CD14-positive monocyte (primary cell): Measurements from ENCODE around the gene AJAP1. TPM values are rescaled to one million over a fixed set of nuclear protein-coding genes. Genes with fewer than 3 reads are reported as not detected.
A peak's percentile ranks its signal among the peaks of the same experiment; 100 is the strongest.

ENCODE experiments used
- DNase-seq, 3 donors: peaks; one replicate each; pipeline ENCODE4 v3.0.0-alpha.2; 2011 to 2022
- H2AFZ ChIP-seq: 2 replicates; pipeline ENCODE4 v1.6.0; 2012; ENCODE audit warnings: mild to moderate bottlenecking, low read depth, low read length, inconsistent platforms; ENCODE audit not compliant: insufficient read depth, poor library complexity, severe bottlenecking
- H3K27ac ChIP-seq, 2 donors: 1 replicate in 1 of 2; 2 replicates in 1 of 2; pipeline ENCODE4 v1.5.1; 2012 to 2013; ENCODE audit warnings: low read length in 2 of 2, control low read depth in 1 of 2, inconsistent platforms in 1 of 2, low read depth in 1 of 2, mild to moderate bottlenecking in 1 of 2
- H3K27me3 ChIP-seq, 2 donors: one replicate each; pipeline versions ENCODE4 v1.6.0 to v1.6.1; 2011 to 2013; ENCODE audit warnings: low read length in 2 of 2; ENCODE audit not compliant: control insufficient read depth in 2 of 2, insufficient read depth in 2 of 2
- H3K36me3 ChIP-seq, 2 donors: replicated peaks in 1 of 2; 1 replicate in 1 of 2; 2 replicates in 1 of 2; pipeline versions ENCODE4 v1.5.1 to v1.6.1; 2012 to 2013; ENCODE audit warnings: low read length in 2 of 2, control low read depth in 1 of 2, inconsistent platforms in 1 of 2, mild to moderate bottlenecking in 1 of 2; ENCODE audit not compliant: insufficient read depth in 2 of 2, control insufficient read depth in 1 of 2
- H3K4me1 ChIP-seq, 2 donors: 1 replicate in 1 of 2; 2 replicates in 1 of 2; pipeline versions ENCODE4 v1.5.1 to v1.6.1; 2012 to 2013; ENCODE audit warnings: low read length in 2 of 2, control low read depth in 1 of 2, inconsistent platforms in 1 of 2, mild to moderate bottlenecking in 1 of 2, moderate library complexity in 1 of 2; ENCODE audit not compliant: insufficient read depth in 2 of 2, control insufficient read depth in 1 of 2
- H3K4me2 ChIP-seq: replicated peaks from 2 replicates; pipeline ENCODE3; 2012; ENCODE audit warnings: low read length, moderate library complexity, mild to moderate bottlenecking; ENCODE audit not compliant: poor library complexity, severe bottlenecking; ENCODE audit errors: extremely low read depth
- H3K4me3 ChIP-seq, 3 experiments: fragments of 200-600 bp in 1 of 3; sonication (generic) in 1 of 3; replicated peaks in 1 of 3; 1 replicate in 2 of 3; 2 replicates in 1 of 3; pipeline ENCODE4 v1.5.1; 2011 to 2013; ENCODE audit warnings: low read length in 3 of 3, mild to moderate bottlenecking in 3 of 3, control low read depth in 2 of 3, low read depth in 2 of 3, inconsistent platforms in 1 of 3, moderate library complexity in 1 of 3
- H3K79me2 ChIP-seq: 2 replicates; pipeline ENCODE4 v1.6.0; 2012; ENCODE audit warnings: mild to moderate bottlenecking, control low read depth, inconsistent platforms, low read length, moderate library complexity; ENCODE audit not compliant: insufficient read depth
- H3K9ac ChIP-seq: 2 replicates; pipeline ENCODE4 v1.6.0; 2017; ENCODE audit warnings: low read length, mild to moderate bottlenecking; ENCODE audit not compliant: insufficient read depth, poor library complexity, severe bottlenecking
- H3K9me3 ChIP-seq, 2 donors: replicated peaks in 1 of 2; 1 replicate in 1 of 2; 2 replicates in 1 of 2; pipeline versions ENCODE4 v1.5.1 to v1.6.1; 2012 to 2013; ENCODE audit warnings: low read length in 2 of 2, control low read depth in 1 of 2; ENCODE audit not compliant: control insufficient read depth in 1 of 2, insufficient read depth in 1 of 2
- H4K20me1 ChIP-seq: 2 replicates; pipeline ENCODE4 v1.6.0; 2012; ENCODE audit warnings: mild to moderate bottlenecking, low read length, control low read depth, moderate library complexity; ENCODE audit not compliant: insufficient read depth
- H3K27ac Mint-ChIP-seq, 7 donors: one replicate each; pipeline ENCODE4 v1.8.0; 2020; ENCODE audit warnings: mild to moderate bottlenecking in 7 of 7, mixed read lengths in 7 of 7, moderate library complexity in 6 of 7, inconsistent platforms in 2 of 7
- H3K27me3 Mint-ChIP-seq, 3 donors: one replicate each; pipeline ENCODE4 v1.8.0; 2021 to 2022; ENCODE audit warnings: low read depth in 3 of 3, mild to moderate bottlenecking in 3 of 3, mixed read lengths in 3 of 3, moderate library complexity in 3 of 3, inconsistent platforms in 1 of 3
- H3K36me3 Mint-ChIP-seq, 2 donors: one replicate each; pipeline ENCODE4 v1.8.0; 2020; ENCODE audit warnings: mixed read lengths in 2 of 2, inconsistent platforms in 1 of 2, mild to moderate bottlenecking in 1 of 2
- H3K4me1 Mint-ChIP-seq: one replicate; pipeline ENCODE4 v1.8.0; 2020; ENCODE audit warnings: mild to moderate bottlenecking, mixed read lengths
- H3K4me3 Mint-ChIP-seq, 2 donors: one replicate each; pipeline ENCODE4 v1.8.0; 2020; ENCODE audit warnings: mild to moderate bottlenecking in 2 of 2, mixed read lengths in 2 of 2, moderate library complexity in 1 of 2
- H3K9me3 Mint-ChIP-seq, 7 donors: one replicate each; pipeline ENCODE4 v1.8.0; 2020 to 2022; ENCODE audit warnings: mixed read lengths in 7 of 7, mild to moderate bottlenecking in 6 of 7, moderate library complexity in 6 of 7, inconsistent platforms in 2 of 7
- CTCF ChIP-seq: fragments of 200-600 bp; IDR thresholded peaks from one replicate; pipeline ENCODE4 v1.8.0; 2022; ENCODE audit warnings: antibody characterized with exemption, mild to moderate bottlenecking
- WGBS: methylation state at CpG from one replicate; pipeline ENCODE4 v1.1.5; 2013; ENCODE audit warnings: missing lambda C conversion rate; ENCODE audit not compliant: insufficient coverage; 5-methylcytosine and 5-hydroxymethylcytosine counted together
- intact Hi-C, 2 donors: fragments of 100-400 bp; cut with micrococcal nuclease; formaldehyde crosslinking; loops; one replicate each; pipeline versions ENCODE4 v1.15.0 to v1.15.1; 2023
- polyA plus RNA-seq, 3 donors: library from polyadenylated mRNA; depleted of rRNA in 1 of 3; unstranded in 2 of 3; stranded (reverse) in 1 of 3; fragments of 300-500 nt in 2 of 3; fragments of >200 nt in 1 of 3; fragmentation: Illumina TruSeq in 2 of 3; gene quantifications; 1 replicate in 2 of 3; 2 replicates in 1 of 3; pipeline ENCODE4 v1.2.3, GENCODE V29; 2012 to 2021

Gene AJAP1
- polyA plus RNA-seq, 3 donors, result not detected

GRCh38 chr1:4724695-4725250, 70.4 kb downstream of the AJAP1 start:
- Histone ChIP-seq H3K9ac (no peak overlapping the region), H4K20me1 (no peaks in the 10 kb centered on the region), H3K9me3 (no peaks in the 10 kb centered on the region), H3K79me2 (no peaks in the 10 kb centered on the region), H3K27ac (no peak overlapping the region), H3K4me2 (peak overlapping the region; percentile 0), H3K36me3 (no peaks in the 10 kb centered on the region), H2AFZ (no peak overlapping the region), H3K27me3 (peaks cover 0 to 4% of the 10 kb centered on the region in 2 donors), H3K4me1 (peaks cover 5 to 7% of the 10 kb centered on the region in 2 donors), H3K4me3 (no peak overlapping the region)
- H3K27ac Mint-ChIP-seq, result no peak overlapping the region
- peaks cover 6% of the 10 kb centered on the region for H3K4me1 Mint-ChIP-seq
- intact Hi-C loops, result no loop called here
- no peak for DNase-seq
- WGBS, result 97% methylated on average over 3 of the region's 8 CpGs
- H3K4me3 Mint-ChIP-seq, result peak overlapping the region in 1 of 2 donors; percentile 46
- H3K27me3 Mint-ChIP-seq, result peaks cover 19 to 28% (median 28%) of the 10 kb centered on the region in 3 donors
- H3K36me3 Mint-ChIP-seq, result no peaks in the 10 kb centered on the region
- no peaks in the 10 kb centered on the region for H3K9me3 Mint-ChIP-seq
- no peak for TF ChIP-seq CTCF

- H3K4me1 ChIP-seq, result peaks cover 5 to 7% of the 10 kb centered on the region in 2 donors
- no peak overlapping the region for H3K27ac ChIP-seq
- no peak overlapping the region for H3K4me3 ChIP-seq
- no peak for TF ChIP-seq CTCF
- no peaks in the 10 kb centered on the region for H3K79me2 ChIP-seq
- no peaks in the 10 kb centered on the region for H3K9me3 Mint-ChIP-seq
- no peak overlapping the region for H3K27ac Mint-ChIP-seq
- no peaks in the 10 kb centered on the region for H3K36me3 Mint-ChIP-seq
- H3K9ac ChIP-seq, result no peak overlapping the region
- H3K9me3 ChIP-seq, result no peaks in the 10 kb centered on the region
- no peak for DNase-seq
- H3K4me1 Mint-ChIP-seq, result peaks cover 6% of the 10 kb centered on the region
- no peak overlapping the region for H3K4me3 Mint-ChIP-seq
- H3K4me2 ChIP-seq, result no peak overlapping the region
- peaks cover 0 to 7% of the 10 kb centered on the region in 2 donors for H3K27me3 ChIP-seq
- intact Hi-C loops, result no loop called here
- H3K36me3 ChIP-seq, result no peaks in the 10 kb centered on the region
- H4K20me1 ChIP-seq, result no peaks in the 10 kb centered on the region
- 94% methylated on average over 11 of the region's 12 CpGs for WGBS
- H2AFZ ChIP-seq, result no peak overlapping the region
- peaks cover 22 to 34% (median 34%) of the 10 kb centered on the region in 3 donors for H3K27me3 Mint-ChIP-seq
Measured at GRCh38 chr1:4725416-4725815, 71.0 kb downstream of the AJAP1 start.
